ENCODE results near the gene SCFD1. TPM values are rescaled to one million over a fixed set of nuclear protein-coding genes. Genes with fewer than 3 reads are reported as not detected.

SCFD1 gene
- total and polyA plus RNA-seq, 8 donors = 47.0 to 71.5 (median 55.4) TPM

DNA sequence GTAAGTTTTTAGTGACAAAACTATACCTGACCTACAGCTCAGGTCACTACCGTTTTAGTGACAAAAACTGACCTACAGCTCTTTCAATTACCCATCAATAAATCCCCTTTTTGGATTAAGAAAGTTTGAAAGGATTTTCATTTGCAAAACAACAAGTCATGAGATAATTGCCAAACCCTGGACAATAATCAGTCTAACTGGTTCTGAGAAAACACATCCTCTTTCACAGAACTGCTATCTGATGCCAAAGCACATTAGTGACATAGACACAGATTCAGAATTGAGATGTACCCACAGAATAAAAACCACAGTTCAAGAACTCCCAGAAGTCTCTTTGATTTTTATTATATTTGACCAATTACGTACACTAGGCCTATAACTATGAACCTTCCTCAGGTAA, 126.2 kb downstream of the SCFD1 start:
- FAIRE-seq (no peak), ATAC-seq (no peak), DNase-seq (no peak)
- WGBS, 2 donors = 82 to 86% methylated on average over 2 of the region's 2 CpGs
- Histone ChIP-seq H3K27ac (no peak overlapping the region), H3K36me3 (no peaks in the 10 kb centered on the region), H3K9me3 (no peaks in the 10 kb centered on the region), H3K4me3 (no peak overlapping the region), H3K27me3 (no peaks in the 10 kb centered on the region), H3K4me1 (no peaks in the 10 kb centered on the region)
- intact Hi-C loops (cut with DNase I) = no loop called here
- TF ChIP-seq, protein P1, sequence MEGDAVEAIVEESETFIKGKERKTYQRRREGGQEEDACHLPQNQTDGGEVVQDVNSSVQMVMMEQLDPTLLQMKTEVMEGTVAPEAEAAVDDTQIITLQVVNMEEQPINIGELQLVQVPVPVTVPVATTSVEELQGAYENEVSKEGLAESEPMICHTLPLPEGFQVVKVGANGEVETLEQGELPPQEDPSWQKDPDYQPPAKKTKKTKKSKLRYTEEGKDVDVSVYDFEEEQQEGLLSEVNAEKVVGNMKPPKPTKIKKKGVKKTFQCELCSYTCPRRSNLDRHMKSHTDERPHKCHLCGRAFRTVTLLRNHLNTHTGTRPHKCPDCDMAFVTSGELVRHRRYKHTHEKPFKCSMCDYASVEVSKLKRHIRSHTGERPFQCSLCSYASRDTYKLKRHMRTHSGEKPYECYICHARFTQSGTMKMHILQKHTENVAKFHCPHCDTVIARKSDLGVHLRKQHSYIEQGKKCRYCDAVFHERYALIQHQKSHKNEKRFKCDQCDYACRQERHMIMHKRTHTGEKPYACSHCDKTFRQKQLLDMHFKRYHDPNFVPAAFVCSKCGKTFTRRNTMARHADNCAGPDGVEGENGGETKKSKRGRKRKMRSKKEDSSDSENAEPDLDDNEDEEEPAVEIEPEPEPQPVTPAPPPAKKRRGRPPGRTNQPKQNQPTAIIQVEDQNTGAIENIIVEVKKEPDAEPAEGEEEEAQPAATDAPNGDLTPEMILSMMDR (IDR thresholded peaks at IDR 0.05) = no peak

DNA sequence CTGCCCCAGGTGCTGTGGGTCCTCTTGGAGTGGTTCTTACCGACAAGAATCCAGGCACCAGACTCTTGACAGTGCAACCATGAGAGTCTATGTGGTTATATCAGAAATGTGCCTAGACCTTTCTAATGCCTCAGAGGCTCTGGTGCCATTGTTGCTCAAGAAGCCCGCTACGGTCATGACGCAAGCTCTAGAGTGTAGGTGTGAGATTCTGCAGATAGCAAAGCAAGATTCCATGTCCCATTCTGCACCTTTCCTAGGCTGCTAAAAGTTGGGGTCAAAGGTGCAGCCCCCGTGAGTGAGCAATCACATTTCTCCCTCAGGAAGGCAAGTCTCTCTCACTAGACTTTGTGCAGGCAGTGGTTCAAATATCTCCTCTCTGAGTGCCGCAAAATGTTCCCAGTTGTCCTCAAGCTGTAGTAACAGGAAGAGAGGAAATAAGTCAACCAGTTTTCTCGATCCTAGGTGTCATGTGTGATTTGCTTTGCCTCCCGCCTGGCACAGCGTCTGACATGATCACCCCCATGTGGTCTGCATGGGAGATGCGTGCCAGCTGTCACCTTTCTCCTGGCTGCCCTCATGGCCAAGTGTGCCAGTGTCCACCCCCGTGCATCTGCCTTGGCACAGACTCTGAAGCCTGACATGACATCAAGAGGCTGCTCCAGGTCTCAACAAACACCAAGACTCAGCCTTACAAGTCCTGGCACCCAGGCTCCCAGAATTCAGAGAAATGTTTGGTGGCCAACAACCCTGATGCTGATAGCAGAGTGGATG, 129.7 kb downstream of the SCFD1 start:
- Histone ChIP-seq H3K27ac (no peak overlapping the region), H3K9me3 (no peaks in the 10 kb centered on the region), H3K4me3 (no peak overlapping the region), H3K4me1 (no peaks in the 10 kb centered on the region), H3K36me3 (no peaks in the 10 kb centered on the region), H3K27me3 (no peaks in the 10 kb centered on the region)
- intact Hi-C loops (cut with DNase I) = no loop called here
- DNase-seq (no peak), FAIRE-seq (no peak), ATAC-seq (no peak)
- TF ChIP-seq, protein P1 (IDR thresholded peaks at IDR 0.05) = no peak
- 83 to 85% methylated on average over 11 of the region's 11 CpGs for WGBS, 2 donors

DNA sequence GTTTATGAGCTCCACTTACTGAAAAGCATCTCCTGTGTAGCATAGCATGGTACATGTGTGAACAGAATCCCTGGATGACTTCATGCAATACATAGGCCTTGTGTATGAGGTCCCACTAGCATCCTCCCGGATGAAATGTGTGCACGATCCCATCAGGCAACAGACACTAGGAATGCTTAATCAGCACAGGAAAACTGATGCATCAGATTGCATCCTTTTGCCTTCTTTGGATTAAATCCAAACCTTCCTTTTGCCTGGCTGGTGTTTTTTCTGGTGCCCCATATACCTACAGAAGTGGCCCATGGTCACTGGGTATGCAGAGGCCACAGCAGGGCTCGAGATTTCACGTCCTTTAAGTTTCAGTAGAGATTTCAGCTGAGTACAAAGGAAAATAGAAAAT, 131.3 kb downstream of the SCFD1 start:
- Histone ChIP-seq H3K36me3 (no peaks in the 10 kb centered on the region), H3K4me3 (no peak overlapping the region), H3K27ac (no peak overlapping the region), H3K9me3 (no peaks in the 10 kb centered on the region), H3K4me1 (no peaks in the 10 kb centered on the region), H3K27me3 (no peaks in the 10 kb centered on the region)
- TF ChIP-seq, protein P1 (IDR thresholded peaks at IDR 0.05) = no peak
- DNase-seq (no peak), FAIRE-seq (no peak), ATAC-seq (no peak)
- 91 to 92% methylated on average over 4 of the region's 4 CpGs for WGBS, 2 donors
- intact Hi-C loops (cut with DNase I) = no loop called here

DNA sequence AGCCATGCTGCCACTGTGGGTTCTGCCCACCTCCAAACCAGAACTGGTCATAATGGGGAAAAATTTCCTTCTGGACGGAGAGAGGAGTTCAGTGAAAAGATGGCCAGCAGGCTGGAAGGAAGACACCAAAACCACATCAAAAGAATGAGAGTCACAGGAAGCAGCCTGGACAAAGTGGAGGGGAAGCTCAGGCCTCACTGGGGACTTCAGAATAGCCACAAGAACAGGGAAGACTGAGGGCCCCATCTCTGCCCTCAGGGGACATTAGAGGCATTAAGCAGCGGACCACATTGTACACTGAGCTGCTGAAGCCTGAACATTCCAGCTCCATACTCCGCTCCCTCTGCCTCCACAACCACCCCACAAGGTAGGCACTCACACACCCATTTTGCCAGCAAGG, 132.7 kb downstream of the SCFD1 start:
- FAIRE-seq (no peak), DNase-seq (no peak), ATAC-seq (no peak)
- intact Hi-C loops (cut with DNase I) = no loop called here
- TF ChIP-seq, protein P1 (IDR thresholded peaks at IDR 0.05) = no peak
- no peak overlapping the region for H3K4me3 ChIP-seq
- no peaks in the 10 kb centered on the region for H3K27me3 ChIP-seq
- 92 to 96% methylated on average over 3 of the region's 3 CpGs for WGBS, 2 donors
- H3K9me3 ChIP-seq = no peaks in the 10 kb centered on the region
- no peaks in the 10 kb centered on the region for H3K4me1 ChIP-seq
- no peaks in the 10 kb centered on the region for H3K36me3 ChIP-seq
- no peak overlapping the region for H3K27ac ChIP-seq

DNA sequence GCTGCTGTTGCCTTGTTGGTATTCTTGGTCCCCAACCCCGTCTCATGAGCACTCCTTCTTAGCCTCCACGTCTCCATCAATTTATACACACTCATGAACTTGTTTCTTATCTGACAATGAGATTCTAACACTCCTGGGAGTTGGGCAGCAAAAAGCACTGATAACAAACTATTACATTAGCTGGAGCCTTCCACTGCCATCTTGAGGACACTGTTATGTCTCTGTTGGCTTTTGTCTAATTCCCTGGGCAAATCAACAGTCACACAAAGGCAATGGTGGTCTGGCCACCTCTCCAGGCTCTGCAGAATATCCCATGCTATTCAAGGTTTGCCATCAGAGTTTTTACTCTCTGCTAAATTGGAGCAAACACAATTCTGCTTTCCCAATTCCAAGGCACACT, 134.5 kb downstream of the SCFD1 start:
- no peaks in the 10 kb centered on the region for H3K9me3 ChIP-seq
- WGBS, 2 donors = 85 to 86% methylated on average over 2 of the region's 2 CpGs
- FAIRE-seq (no peak), DNase-seq (no peak), ATAC-seq (no peak)
- no peak overlapping the region for H3K4me3 ChIP-seq
- H3K36me3 ChIP-seq = no peaks in the 10 kb centered on the region
- H3K27ac ChIP-seq = no peak overlapping the region
- intact Hi-C loops (cut with DNase I) = no loop called here
- no peaks in the 10 kb centered on the region for H3K27me3 ChIP-seq
- TF ChIP-seq, protein P1 (IDR thresholded peaks at IDR 0.05) = no peak
- no peaks in the 10 kb centered on the region for H3K4me1 ChIP-seq
